ENCODE results near the gene ABCA4. TPM values are rescaled to one million over a fixed set of nuclear protein-coding genes. Genes with fewer than 3 reads are reported as not detected.

The ABCA4 gene
- total RNA-seq, 1 donor from 2014 or later, result 3.2 TPM

DNA sequence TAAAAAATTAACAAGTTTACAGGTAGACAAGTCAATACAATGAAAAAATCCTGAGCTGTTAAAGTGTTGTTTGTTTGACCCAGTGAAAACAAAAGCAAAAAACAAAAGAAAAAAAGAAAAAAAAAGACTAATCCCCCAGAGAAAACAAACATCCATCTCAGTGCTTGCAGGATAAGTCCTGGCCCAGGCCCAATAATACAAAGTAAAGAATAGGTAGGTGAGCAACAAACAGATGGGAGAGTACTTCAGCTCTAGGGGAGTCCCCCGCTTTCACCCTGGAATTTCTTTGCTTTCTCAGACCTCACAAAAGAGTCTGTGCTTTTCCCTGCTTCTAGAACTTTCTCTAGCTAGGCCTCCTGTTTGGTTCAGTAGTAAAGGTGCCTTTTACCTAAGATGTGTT is 70.3 kb downstream of the ABCA4 start:
- Mint-ChIP-seq H3K4me1 (ENCODE audit: unreplicated experiment) (peaks cover 24% of the 10 kb centered on the region), H3K27ac (peak overlapping the region; percentile 36), H3K27me3 (no peaks in the 10 kb centered on the region), H3K36me3 (peaks cover 1% of the 10 kb centered on the region), H3K9me3 (no peaks in the 10 kb centered on the region), H3K4me3 (no peak overlapping the region)
- TF ChIP-seq, protein P1, sequence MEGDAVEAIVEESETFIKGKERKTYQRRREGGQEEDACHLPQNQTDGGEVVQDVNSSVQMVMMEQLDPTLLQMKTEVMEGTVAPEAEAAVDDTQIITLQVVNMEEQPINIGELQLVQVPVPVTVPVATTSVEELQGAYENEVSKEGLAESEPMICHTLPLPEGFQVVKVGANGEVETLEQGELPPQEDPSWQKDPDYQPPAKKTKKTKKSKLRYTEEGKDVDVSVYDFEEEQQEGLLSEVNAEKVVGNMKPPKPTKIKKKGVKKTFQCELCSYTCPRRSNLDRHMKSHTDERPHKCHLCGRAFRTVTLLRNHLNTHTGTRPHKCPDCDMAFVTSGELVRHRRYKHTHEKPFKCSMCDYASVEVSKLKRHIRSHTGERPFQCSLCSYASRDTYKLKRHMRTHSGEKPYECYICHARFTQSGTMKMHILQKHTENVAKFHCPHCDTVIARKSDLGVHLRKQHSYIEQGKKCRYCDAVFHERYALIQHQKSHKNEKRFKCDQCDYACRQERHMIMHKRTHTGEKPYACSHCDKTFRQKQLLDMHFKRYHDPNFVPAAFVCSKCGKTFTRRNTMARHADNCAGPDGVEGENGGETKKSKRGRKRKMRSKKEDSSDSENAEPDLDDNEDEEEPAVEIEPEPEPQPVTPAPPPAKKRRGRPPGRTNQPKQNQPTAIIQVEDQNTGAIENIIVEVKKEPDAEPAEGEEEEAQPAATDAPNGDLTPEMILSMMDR (conservative IDR thresholded peaks at IDR 0.05), result no peak
- DNase-seq (ENCODE audit: extremely low spot score, unreplicated experiment), result no peak

DNA sequence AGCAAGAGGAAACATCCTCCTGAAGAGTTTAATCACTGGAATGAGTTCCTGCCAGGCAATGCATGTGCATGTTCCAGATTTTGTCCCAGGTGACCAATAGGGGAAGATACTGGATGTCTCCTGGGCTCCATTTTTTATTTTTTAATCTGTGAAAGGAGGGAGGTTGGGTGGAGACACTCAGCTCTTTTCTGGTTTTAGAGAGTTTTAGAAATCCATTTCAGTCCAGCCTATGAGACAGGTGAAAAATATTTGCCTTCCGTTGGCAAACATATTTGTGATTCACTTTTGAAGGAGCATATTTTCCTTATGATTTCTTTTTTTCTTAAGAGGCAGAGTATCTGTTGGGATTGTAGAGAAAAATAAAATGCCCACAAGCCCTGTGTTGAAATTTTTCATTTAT is 70.7 kb downstream of the ABCA4 start:
- Mint-ChIP-seq H3K27ac (peak overlapping the region; percentile 22), H3K27me3 (no peaks in the 10 kb centered on the region), H3K9me3 (no peaks in the 10 kb centered on the region), H3K36me3 (peaks cover 4% of the 10 kb centered on the region), H3K4me1 (ENCODE audit: unreplicated experiment) (peaks cover 28% of the 10 kb centered on the region), H3K4me3 (peak overlapping the region; percentile 28)
- no peak for DNase-seq (ENCODE audit: extremely low spot score, unreplicated experiment)
- TF ChIP-seq, protein P1 (conservative IDR thresholded peaks at IDR 0.05), result no peak

DNA sequence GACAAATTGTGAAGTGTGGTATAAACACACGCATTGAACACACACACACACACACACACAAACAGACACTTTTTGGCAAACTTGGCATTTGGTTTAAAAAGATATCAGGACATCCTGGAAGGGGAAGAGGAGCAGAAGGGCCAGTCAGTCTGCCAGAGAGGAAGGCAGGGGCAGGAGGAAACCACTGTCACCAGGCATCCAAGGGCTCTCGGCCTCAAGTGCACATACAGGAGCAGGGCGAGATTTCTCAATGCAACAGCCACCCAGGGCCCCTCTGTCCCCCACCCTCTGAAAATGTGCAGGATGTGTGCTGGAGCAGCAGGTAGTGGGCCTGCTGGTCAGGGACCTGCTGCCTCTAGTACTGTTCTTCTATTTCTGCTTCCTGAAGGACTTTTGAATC is 71.2 kb downstream of the ABCA4 start:
- peak overlapping the region; percentile 28 for H3K4me3 Mint-ChIP-seq
- peak overlapping the region; percentile 22 for H3K27ac Mint-ChIP-seq
- H3K9me3 Mint-ChIP-seq, result no peaks in the 10 kb centered on the region
- DNase-seq (ENCODE audit: extremely low spot score, unreplicated experiment), result no peak
- H3K36me3 Mint-ChIP-seq, result peaks cover 4% of the 10 kb centered on the region
- peaks cover 28% of the 10 kb centered on the region for H3K4me1 Mint-ChIP-seq (ENCODE audit: unreplicated experiment)
- TF ChIP-seq, protein P1 (conservative IDR thresholded peaks at IDR 0.05), result no peak
- H3K27me3 Mint-ChIP-seq, result no peaks in the 10 kb centered on the region

DNA sequence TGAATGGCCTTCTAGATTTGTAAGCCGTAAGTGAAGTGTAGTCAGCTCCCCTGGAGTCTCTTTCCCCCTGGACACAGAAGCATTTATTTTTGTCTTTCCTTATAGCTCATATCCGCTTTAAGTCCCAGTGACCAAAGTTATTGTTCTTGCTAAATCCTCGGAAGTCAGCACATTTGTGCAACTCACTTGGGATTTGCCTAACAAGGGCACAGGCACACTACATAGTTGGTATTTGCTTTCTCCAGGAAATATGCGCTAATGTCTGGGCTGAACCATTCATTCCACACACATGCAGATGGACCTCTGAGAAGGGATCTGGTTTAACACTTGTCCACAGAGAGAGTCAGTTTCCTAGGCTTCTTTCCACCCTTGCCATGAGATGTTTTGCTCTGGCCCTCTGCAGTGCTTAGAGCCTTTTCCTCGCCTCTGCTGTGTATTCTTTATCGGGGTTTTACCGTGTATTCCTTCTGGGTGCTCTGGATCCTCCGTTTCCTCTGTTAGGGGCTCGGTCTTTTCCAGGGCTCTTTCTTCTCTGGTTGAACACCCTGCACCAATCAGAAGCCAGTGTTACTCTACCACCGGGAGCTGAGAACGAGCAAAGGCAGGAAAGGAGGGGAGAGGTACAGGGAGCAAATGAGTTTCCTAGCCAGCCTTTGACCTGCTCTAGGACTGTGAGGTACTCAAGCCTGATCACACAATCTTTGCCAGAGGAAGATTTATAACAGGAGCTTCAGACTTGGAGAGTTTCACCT is 72.4 kb downstream of the ABCA4 start:
- no peak for DNase-seq (ENCODE audit: extremely low spot score, unreplicated experiment)
- Mint-ChIP-seq H3K27ac (peak overlapping the region; percentile 57), H3K4me1 (ENCODE audit: unreplicated experiment) (peaks cover 27% of the 10 kb centered on the region), H3K36me3 (peaks cover 4% of the 10 kb centered on the region), H3K9me3 (no peaks in the 10 kb centered on the region), H3K4me3 (peak overlapping the region; percentile 55), H3K27me3 (no peaks in the 10 kb centered on the region)
- TF ChIP-seq, protein P1 (conservative IDR thresholded peaks at IDR 0.05), result no peak

DNA sequence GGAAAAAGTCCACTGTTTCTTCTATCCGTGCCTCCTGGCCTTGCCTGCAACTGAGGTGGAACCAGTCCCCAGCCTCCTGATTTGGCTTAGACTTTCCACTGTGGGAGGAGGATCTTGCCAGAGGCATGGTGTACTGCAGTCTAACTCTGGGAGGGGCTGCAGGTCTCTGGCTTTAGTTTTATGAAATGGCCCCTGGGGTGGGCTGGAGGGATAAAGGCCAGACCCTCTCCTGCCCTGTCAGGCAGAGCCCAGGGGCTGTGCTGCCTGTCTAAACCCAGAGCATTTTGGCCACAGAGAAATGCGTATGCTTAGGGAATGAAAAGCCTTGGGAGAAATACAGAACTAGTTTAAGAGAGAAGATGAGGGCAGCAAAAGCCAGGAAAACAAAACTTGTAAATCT is 73.0 kb downstream of the ABCA4 start:
- Mint-ChIP-seq H3K4me1 (ENCODE audit: unreplicated experiment) (peaks cover 27% of the 10 kb centered on the region), H3K36me3 (peaks cover 4% of the 10 kb centered on the region), H3K9me3 (no peaks in the 10 kb centered on the region), H3K27me3 (no peaks in the 10 kb centered on the region), H3K27ac (peak overlapping the region; percentile 57), H3K4me3 (peak overlapping the region; percentile 15)
- DNase-seq (ENCODE audit: extremely low spot score, unreplicated experiment), result no peak
- TF ChIP-seq, protein P1 (conservative IDR thresholded peaks at IDR 0.05), result no peak
